HG03520 (cell line): ENCODE data around the gene GLUL.
"Not testable (repeated sequence)": the region's sequence is repeated elsewhere in the genome, so short reads cannot be mapped to it uniquely, and the experiment has no call there.

Experiments used
- ATAC-seq: cut with Tn5 transposase; IDR thresholded peaks from one replicate; pipeline ENCODE4 v1.9.1; 2021; ENCODE audit warnings: mild to moderate bottlenecking, moderate library complexity; ENCODE audit not compliant: unreplicated experiment

GLUL gene

GRCh38 chr1:182395906-182396305 is 4.3 kb upstream of the GLUL start:
- ATAC-seq = no peak

GRCh38 chr1:182394055-182394775 is 2.6 kb upstream of the GLUL start:
- no peak for ATAC-seq

GRCh38 chr1:182392050-182393028 is 749 bp upstream of the GLUL start:
- no peak for ATAC-seq

GRCh38 chr1:182391028-182391361 is 595 bp downstream of the GLUL start:
- ATAC-seq = no peak

GRCh38 chr1:182389619-182390047 is 2.0 kb downstream of the GLUL start:
- ATAC-seq = no peak

- ATAC-seq = no peak
Observed at GRCh38 chr1:182388392-182389134, 3.0 kb downstream of the GLUL start.

GRCh38 chr1:182387566-182387965 is 4.0 kb downstream of the GLUL start:
- no peak for ATAC-seq

- ATAC-seq = no peak
Observed at GRCh38 chr1:182386980-182387379, 4.6 kb downstream of the GLUL start.

- no peak for ATAC-seq
Observed at GRCh38 chr1:182385885-182386853, 5.4 kb downstream of the GLUL start.

- no peak for ATAC-seq
Observed at GRCh38 chr1:182384387-182384960, 7.1 kb downstream of the GLUL start.

- no peak for ATAC-seq
Observed at GRCh38 chr1:182383934-182384333, 7.7 kb downstream of the GLUL start.

- ATAC-seq = no peak
Observed at GRCh38 chr1:182383037-182383661, 8.4 kb downstream of the GLUL start.

- ATAC-seq = no peak
Observed at GRCh38 chr1:182381962-182382819, 9.4 kb downstream of the GLUL start.

GRCh38 chr1:182380199-182380598 is 11.4 kb downstream of the GLUL start:
- no peak for ATAC-seq

- not testable (repeated sequence) for ATAC-seq
Observed at GRCh38 chr1:182379781-182380180, 11.8 kb downstream of the GLUL start.

- no peak for ATAC-seq
Observed at GRCh38 chr1:182376936-182377574, 14.5 kb downstream of the GLUL start.

- no peak for ATAC-seq
Observed at GRCh38 chr1:182374101-182374834, 17.3 kb downstream of the GLUL start.
